Limb (tissue), 2 donors: ENCODE measurements around the gene STARD10.

Source experiments
- DNase-seq, 2 donors: peaks; one replicate each; pipeline ENCODE4 v3.0.0-alpha.2; 2016; ENCODE audit errors: extremely low spot score in 2 of 2

STARD10 gene

GRCh38 chr11:72707032-72707431 is 86.8 kb downstream of the STARD10 start:
- no peak for DNase-seq

GRCh38 chr11:72706579-72706978 is 87.3 kb downstream of the STARD10 start:
- no peak for DNase-seq

GRCh38 chr11:72705442-72706365 is 88.1 kb downstream of the STARD10 start:
- DNase-seq: no peak

DNA sequence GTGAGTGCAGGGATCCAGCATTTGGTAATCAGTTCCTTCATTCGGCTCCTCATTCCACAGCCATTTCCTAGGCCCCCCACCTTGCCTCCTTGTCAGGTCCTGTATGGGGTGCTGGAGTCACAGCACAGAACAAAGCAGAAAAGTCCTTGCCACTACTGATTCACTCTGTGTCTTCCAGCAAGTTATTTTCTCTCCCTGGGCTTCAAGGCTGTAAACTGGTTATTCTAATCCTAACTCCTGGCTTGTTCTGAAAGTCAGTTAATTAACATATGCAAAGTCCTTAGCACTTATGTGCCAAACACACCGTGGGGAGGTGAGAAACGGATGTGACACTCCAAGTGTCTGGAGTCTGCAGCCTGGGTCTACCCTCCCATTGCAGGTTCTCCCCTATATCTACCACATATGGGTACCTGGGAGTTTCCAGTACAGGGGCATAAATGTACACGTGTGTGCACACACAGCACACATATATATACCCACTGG is 89.0 kb downstream of the STARD10 start:
- DNase-seq: no peak
